ENCODE measurements around the gene EHF.

GRCh38 chr11:34588023-34588422, 32.9 kb upstream of the EHF start:
- TF ChIP-seq SPI1 (IDR thresholded peaks at IDR 0.05; ENCODE audit: low read depth, low read length) (no peak), POLR2A (IDR thresholded peaks at IDR 0.05; ENCODE audit: low read depth, low read length) (no peak), POLR2AphosphoS5 (IDR thresholded peaks at IDR 0.05; ENCODE audit: low read depth, low read length) (no peak), TAF1 (IDR thresholded peaks at IDR 0.05; ENCODE audit: low read depth, low read length) (no peak), PAX5 (IDR thresholded peaks at IDR 0.05; ENCODE audit: insufficient read depth, low read length, severe bottlenecking) (no peak), POU2F2 (IDR thresholded peaks at IDR 0.05; ENCODE audit: low read depth, low read length) (no peak)

Measured in GM12891 (cell line).